H1 (cell line): ENCODE measurements around the gene RNF144A.

Experiments
- CTCF ChIP-seq, 3 experiments: IDR thresholded peaks; 1 replicate in 2 of 3; 2 replicates in 1 of 3; pipeline versions ENCODE4 v1.5.1 to v1.6.1; 2011; ENCODE audit warnings: low read length in 3 of 3, mild to moderate bottlenecking in 3 of 3, inconsistent platforms in 2 of 3, low read depth in 1 of 3, moderate library complexity in 1 of 3; ENCODE audit not compliant: insufficient read depth in 1 of 3; ENCODE audit errors: control extremely low read depth in 1 of 3
- EZH2 ChIP-seq: fragments of 200-600 bp; sonication (generic); IDR thresholded peaks from 2 replicates; pipeline ENCODE4 v1.7.1; 2012; ENCODE audit warnings: low read depth, mild to moderate bottlenecking, moderate library complexity, low read length, inconsistent platforms; ENCODE audit not compliant: severe bottlenecking
- POLR2AphosphoS5 ChIP-seq: IDR thresholded peaks from 2 replicates; pipeline ENCODE4 v1.6.1; 2011; ENCODE audit warnings: low read depth, low read length

GRCh38 chr2:6952101-6952500 is 34.9 kb downstream of the RNF144A start:
- TF ChIP-seq CTCF (IDR thresholded peaks at IDR 0.05; ENCODE audit: control extremely low read depth in 1 of 3, insufficient read depth in 1 of 3, low read depth in 1 of 3, low read length in 3 of 3), result no peak
- no peak for TF ChIP-seq POLR2AphosphoS5
- TF ChIP-seq EZH2, result no peak
